PC-9 (cell line): ENCODE data around the gene CYP3A7. TPM values are rescaled to one million over a fixed set of nuclear protein-coding genes. Genes with fewer than 3 reads are reported as not detected.

Experiments
- BruUV-seq: library from RNA; stranded (reverse); fragments of 400-500 nt; replicated peaks from 2 replicates; lab custom pipeline; 2021; lab: Mats Ljungman, UMichigan
- CTCF ChIA-PET: fragments of 300-600 bp; sonication (Branson Sonifier 250); formaldehyde crosslinking; loops from one replicate; lab custom pipeline; 2022; ENCODE audit warnings: antibody characterized with exemption; lab: Charles Lee
- POLR2A ChIA-PET: fragments of 300-600 bp; sonication (Branson Sonifier 250); formaldehyde crosslinking; loops from one replicate; lab custom pipeline; 2022; ENCODE audit warnings: antibody characterized with exemption; ENCODE audit not compliant: unreplicated experiment; lab: Charles Lee
- DNase-seq, 2 experiments: peaks; one replicate each; pipeline versions ENCODE4 v3.0.0 to v3.0.0-alpha.2; 2015 to 2022; ENCODE audit warnings: mixed read lengths in 1 of 2
- H2AFZ ChIP-seq: fragments of 200-600 bp; sonication (generic); 2 replicates; pipeline ENCODE4 v1.8.1; 2017; ENCODE audit warnings: antibody characterized with exemption
- H3F3A ChIP-seq: fragments of 200-600 bp; sonication (generic); 2 replicates; pipeline ENCODE4 v1.8.1; 2017; ENCODE audit warnings: antibody characterized with exemption, mild to moderate bottlenecking, low read depth; ENCODE audit not compliant: insufficient read depth
- H3K27ac ChIP-seq: fragments of 200-600 bp; sonication (generic); 2 replicates; pipeline ENCODE4 v1.6.1; 2016; ENCODE audit warnings: mixed run types
- H3K27me3 ChIP-seq: fragments of 200-600 bp; sonication (generic); 2 replicates; pipeline ENCODE4 v1.6.1; 2016; ENCODE audit warnings: low read depth, mixed run types; ENCODE audit not compliant: insufficient read depth
- H3K36me3 ChIP-seq: fragments of 200-600 bp; sonication (generic); 2 replicates; pipeline ENCODE4 v1.6.1; 2016; ENCODE audit warnings: low read depth, mixed run types
- H3K4me1 ChIP-seq: fragments of 200-600 bp; sonication (generic); replicated peaks from 2 replicates; pipeline ENCODE4 v1.6.1; 2016; ENCODE audit warnings: mixed run types; ENCODE audit not compliant: insufficient read depth
- H3K4me2 ChIP-seq: fragments of 200-600 bp; sonication (generic); 2 replicates; pipeline ENCODE4 v1.6.1; 2017; ENCODE audit warnings: mixed run types
- H3K4me3 ChIP-seq: fragments of 200-600 bp; sonication (generic); 2 replicates; pipeline ENCODE4 v1.6.1; 2016; ENCODE audit warnings: mixed run types
- H3K79me2 ChIP-seq: fragments of 200-600 bp; sonication (generic); 2 replicates; pipeline ENCODE4 v1.6.1; 2017; ENCODE audit warnings: low read depth, mixed run types
- H3K9me2 ChIP-seq: fragments of 200-600 bp; sonication (generic); 2 replicates; pipeline ENCODE4 v1.8.1; 2017; ENCODE audit warnings: mild to moderate bottlenecking; ENCODE audit not compliant: insufficient read depth
- H3K9me3 ChIP-seq: fragments of 200-600 bp; sonication (generic); 2 replicates; pipeline ENCODE4 v1.8.1; 2016; ENCODE audit warnings: low read depth; ENCODE audit not compliant: insufficient read depth
- H4K20me1 ChIP-seq: fragments of 200-600 bp; sonication (generic); 2 replicates; pipeline ENCODE4 v1.8.1; 2017; ENCODE audit not compliant: insufficient read depth
- CTCF ChIP-seq: fragments of 200-600 bp; sonication (generic); conservative IDR thresholded peaks from 2 replicates; pipeline ENCODE4 v1.6.1; 2017; ENCODE audit warnings: mixed run types, antibody characterized with exemption, mild to moderate bottlenecking, moderate library complexity
- EZH2 ChIP-seq: fragments of 200-600 bp; sonication (generic); IDR thresholded peaks from 2 replicates; pipeline ENCODE4 v1.8.0; 2017; ENCODE audit warnings: antibody characterized with exemption, low read depth
- intact Hi-C: fragments of 100-400 bp; cut with micrococcal nuclease; formaldehyde crosslinking; loops from one replicate; pipeline ENCODE4 v1.10.0; 2022; ENCODE audit not compliant: unreplicated experiment
- total RNA-seq: library from RNA; stranded (reverse); gene quantifications from 2 replicates; pipeline ENCODE4 v1.2.3, GENCODE V29; 2021

CYP3A7 gene
- total RNA-seq, 1 experiment from 2014 or later: not detected

GRCh38 chr7:99685129-99685758, 49.8 kb downstream of the CYP3A7 start:
- BruUV-seq: no TSS peak
- Histone ChIP-seq H3K27me3 (no peaks in the 10 kb centered on the region), H3K9me3 (no peaks in the 10 kb centered on the region), H3K27ac (no peak overlapping the region), H3F3A (no peaks in the 10 kb centered on the region), H4K20me1 (no peaks in the 10 kb centered on the region), H3K79me2 (no peaks in the 10 kb centered on the region), H3K4me3 (no peak overlapping the region), H3K4me1 (no peaks in the 10 kb centered on the region), H3K36me3 (no peaks in the 10 kb centered on the region), H2AFZ (no peak overlapping the region), H3K9me2 (no peaks in the 10 kb centered on the region), H3K4me2 (no peak overlapping the region)
- ChIA-PET CTCF (no interaction called here), POLR2A (no interaction called here)
- intact Hi-C loops: no loop called here
- DNase-seq: no peak
- TF ChIP-seq EZH2 (no peak), CTCF (no peak)

- H3K27me3 ChIP-seq: no peaks in the 10 kb centered on the region
- peak within 1 kb of the TSS; percentile 22; the same call in 1 of the 2 replicates for H2AFZ ChIP-seq
- intact Hi-C loops: no loop called here
- ChIA-PET POLR2A (interaction anchor here (0.9 kb wide), 1 partner anchor 15 kb away, joined by 4 read pairs; no protein-coding TSS in a partner anchor), CTCF (no interaction called here)
- peak within 1 kb of the TSS; percentile 51 for H3K27ac ChIP-seq
- H3K4me2 ChIP-seq: peak within 1 kb of the TSS; percentile 58
- H4K20me1 ChIP-seq: no peaks in the 10 kb centered on the region
- H3F3A ChIP-seq: no peaks in the 10 kb centered on the region
- H3K9me3 ChIP-seq: no peaks in the 10 kb centered on the region
- peaks cover 15% of the 10 kb centered on the region for H3K4me1 ChIP-seq
- H3K9me2 ChIP-seq: no peaks in the 10 kb centered on the region
- no peak for TF ChIP-seq CTCF
- no peak for TF ChIP-seq EZH2
- peak within 1 kb of the TSS; percentile 4; the same call in 1 of the 2 replicates for H3K4me3 ChIP-seq
- DNase-seq: peak in 1 of 2 experiments; percentile 12
- TSS peak; percentile 98 for BruUV-seq
- H3K79me2 ChIP-seq: no peaks in the 10 kb centered on the region
- H3K36me3 ChIP-seq: no peaks in the 10 kb centered on the region
These were observed 55.4 kb downstream of the CYP3A7 start, which contains the start of gene CYP3A5 for GRCh38 chr7:99679400-99680191. CYP3A5 (minus strand) TSS chr7:99679996; CDS start chr7:99679896, 100 bp downstream.

- ChIA-PET CTCF (interaction anchor here (0.6 kb wide), 1 partner anchor 207 kb away, joined by 7 read pairs; no protein-coding TSS in a partner anchor), POLR2A (no interaction called here)
- no peaks in the 10 kb centered on the region for H3K79me2 ChIP-seq
- peaks cover 15% of the 10 kb centered on the region for H3K4me1 ChIP-seq
- H3K9me3 ChIP-seq: no peaks in the 10 kb centered on the region
- BruUV-seq: no TSS peak
- no peaks in the 10 kb centered on the region for H3K27me3 ChIP-seq
- H3F3A ChIP-seq: no peaks in the 10 kb centered on the region
- DNase-seq: peak; percentile 49 to 76
- H2AFZ ChIP-seq: peak overlapping the region; percentile 22; the same call in 1 of the 2 replicates
- no peak for TF ChIP-seq CTCF
- no peak for TF ChIP-seq EZH2
- no peaks in the 10 kb centered on the region for H3K36me3 ChIP-seq
- H3K4me2 ChIP-seq: peak overlapping the region; percentile 58
- peak overlapping the region; percentile 51 for H3K27ac ChIP-seq
- H4K20me1 ChIP-seq: no peaks in the 10 kb centered on the region
- intact Hi-C loops: no loop called here
- H3K9me2 ChIP-seq: no peaks in the 10 kb centered on the region
- peak overlapping the region; percentile 4; the same call in 1 of the 2 replicates for H3K4me3 ChIP-seq
These were observed 56.0 kb downstream of the CYP3A7 start for GRCh38 chr7:99679032-99679399.
